Caki2 (cell line): Measurements from ENCODE around the gene SIRPB1. TPM values are rescaled to one million over a fixed set of nuclear protein-coding genes. Genes with fewer than 3 reads are reported as not detected.

ENCODE experiments used
- total RNA-seq: library from RNA; depleted of rRNA; stranded (reverse); fragments of >200 nt; shearing (Covaris generic); gene quantifications from 2 replicates; pipeline ENCODE4 v1.2.3, GENCODE V29; 2014; ENCODE audit warnings: low replicate concordance; rRNA removed

SIRPB1 gene
- total RNA-seq, 1 experiment from 2014 or later: 10.4 TPM

Other genes with a start within 250 kb of the SIRPB1 start
- 173 and 219 TPM in 2 replicates for gene FKBP1A, start 227.0 kb downstream of the SIRPB1 start, total RNA-seq
- 118 and 119 TPM in 2 replicates for gene NSFL1C, start 153.2 kb downstream of the SIRPB1 start, total RNA-seq
- gene SIRPB2, start 128.6 kb downstream of the SIRPB1 start, total RNA-seq: not detected in 2 replicates
- not detected in 2 replicates for gene SIRPD, start 62.3 kb downstream of the SIRPB1 start, total RNA-seq
- gene SIRPG, start 37.8 kb upstream of the SIRPB1 start, total RNA-seq: not detected in 2 replicates